Kidney epithelial cell (primary cell): ENCODE results near the gene DLGAP1. TPM values are rescaled to one million over a fixed set of nuclear protein-coding genes. Genes with fewer than 3 reads are reported as not detected.
A peak's percentile ranks its signal among the peaks of the same experiment; 100 is the strongest.

Source experiments
- DNase-seq: peaks from one replicate; pipeline ENCODE4 v3.0.0-alpha.2; 2010; ENCODE audit warnings: low read depth
- H3K27me3 ChIP-seq: 2 replicates; pipeline ENCODE4 v1.6.0; 2011; ENCODE audit warnings: low read length; ENCODE audit not compliant: control insufficient read depth, insufficient read depth
- H3K36me3 ChIP-seq: 2 replicates; pipeline ENCODE4 v1.5.1; 2011; ENCODE audit warnings: low read length; ENCODE audit not compliant: control insufficient read depth, insufficient read depth
- H3K4me3 ChIP-seq: 2 replicates; pipeline ENCODE4 v1.5.1; 2011; ENCODE audit warnings: low read depth, mild to moderate bottlenecking, control low read depth, low read length
- CTCF ChIP-seq: IDR thresholded peaks from 2 replicates; pipeline ENCODE4 v1.5.1; 2011; ENCODE audit warnings: mild to moderate bottlenecking, moderate library complexity, low read length, control low read depth, inconsistent platforms; ENCODE audit not compliant: insufficient read depth, poor library complexity, severe bottlenecking
- total RNA-seq: library from RNA; depleted of rRNA; stranded (reverse); fragments of >200 nt; gene quantifications from 2 replicates; pipeline ENCODE4 v1.2.3, GENCODE V29; 2015

The DLGAP1 gene
- total RNA-seq, 1 donor from 2014 or later: 2.6 TPM

- DNase-seq: no peak
- no peaks in the 10 kb centered on the region for H3K36me3 ChIP-seq
- H3K27me3 ChIP-seq: no peaks in the 10 kb centered on the region
- no peak overlapping the region for H3K4me3 ChIP-seq
- TF ChIP-seq CTCF: no peak
Measured at GRCh38 chr18:3819961-3820360, 635.1 kb downstream of the DLGAP1 start.

GRCh38 chr18:3816610-3817363 is 638.3 kb downstream of the DLGAP1 start:
- no peak overlapping the region for H3K4me3 ChIP-seq
- no peaks in the 10 kb centered on the region for H3K27me3 ChIP-seq
- TF ChIP-seq CTCF: no peak
- H3K36me3 ChIP-seq: no peaks in the 10 kb centered on the region
- DNase-seq: peak; percentile 97

GRCh38 chr18:3815991-3816390 is 639.1 kb downstream of the DLGAP1 start:
- DNase-seq: no peak
- H3K27me3 ChIP-seq: no peaks in the 10 kb centered on the region
- TF ChIP-seq CTCF: no peak
- H3K4me3 ChIP-seq: no peak overlapping the region
- no peaks in the 10 kb centered on the region for H3K36me3 ChIP-seq

GRCh38 chr18:3814816-3815215 is 640.3 kb downstream of the DLGAP1 start:
- no peak for DNase-seq
- no peaks in the 10 kb centered on the region for H3K36me3 ChIP-seq
- H3K27me3 ChIP-seq: no peaks in the 10 kb centered on the region
- TF ChIP-seq CTCF: no peak
- no peak overlapping the region for H3K4me3 ChIP-seq

GRCh38 chr18:3810296-3810695 is 644.8 kb downstream of the DLGAP1 start:
- no peak for TF ChIP-seq CTCF
- no peaks in the 10 kb centered on the region for H3K36me3 ChIP-seq
- no peaks in the 10 kb centered on the region for H3K27me3 ChIP-seq
- H3K4me3 ChIP-seq: no peak overlapping the region
- DNase-seq: no peak

- no peak overlapping the region for H3K4me3 ChIP-seq
- no peaks in the 10 kb centered on the region for H3K27me3 ChIP-seq
- no peaks in the 10 kb centered on the region for H3K36me3 ChIP-seq
- no peak for DNase-seq
- no peak for TF ChIP-seq CTCF
Measured at GRCh38 chr18:3808985-3809780, 645.9 kb downstream of the DLGAP1 start.
